DND-41 (cell line): ENCODE data around the gene OVAAL.
A peak's percentile ranks its signal among the peaks of the same experiment; 100 is the strongest.

Source experiments
- ATAC-seq: fragments of 200-7000 bp; cut with Tn5 transposase; 3 replicates; pipeline ENCODE4 v1.9.1; 2021; ENCODE audit warnings: low read depth; ENCODE audit not compliant: insufficient read depth
- DNase-seq: peaks from one replicate; pipeline ENCODE4 v3.0.0-alpha.2; 2020
- H2AFZ ChIP-seq: 2 replicates; pipeline ENCODE4 v1.6.0; 2012; ENCODE audit warnings: low read depth, low read length
- H3K27ac ChIP-seq: 2 replicates; pipeline ENCODE4 v1.5.1; 2012; ENCODE audit warnings: low read length, inconsistent platforms
- H3K27me3 ChIP-seq: fragments of 200-600 bp; sonication (generic); 2 replicates; pipeline ENCODE4 v1.6.0; 2012; ENCODE audit warnings: low read length, mild to moderate bottlenecking, inconsistent platforms; ENCODE audit not compliant: insufficient read depth, poor library complexity
- H3K36me3 ChIP-seq: 2 replicates; pipeline ENCODE4 v1.5.1; 2012; ENCODE audit warnings: low read length, inconsistent platforms; ENCODE audit not compliant: insufficient read depth
- H3K4me1 ChIP-seq: 2 replicates; pipeline ENCODE4 v1.5.1; 2012; ENCODE audit warnings: mild to moderate bottlenecking, low read length; ENCODE audit not compliant: insufficient read depth
- H3K4me2 ChIP-seq: 2 replicates; pipeline ENCODE4 v1.6.0; 2012; ENCODE audit warnings: mild to moderate bottlenecking, moderate library complexity, low read length, inconsistent platforms; ENCODE audit not compliant: insufficient read depth
- H3K4me3 ChIP-seq, 2 experiments: fragments of 200-600 bp in 1 of 2; shearing (Covaris generic) in 1 of 2; 2 replicates each; pipeline ENCODE4 v1.5.1; 2012 to 2016; ENCODE audit warnings: inconsistent platforms in 2 of 2, low read length in 2 of 2, mild to moderate bottlenecking in 2 of 2, low read depth in 1 of 2, moderate library complexity in 1 of 2
- H3K79me2 ChIP-seq: 2 replicates; pipeline ENCODE4 v1.6.0; 2012; ENCODE audit warnings: low read length, inconsistent platforms; ENCODE audit not compliant: insufficient read depth
- H3K9ac ChIP-seq: 2 replicates; pipeline ENCODE4 v1.6.0; 2012; ENCODE audit warnings: low read depth, mild to moderate bottlenecking, inconsistent platforms, low read length, moderate library complexity
- H3K9me3 ChIP-seq: 2 replicates; pipeline ENCODE4 v1.5.1; 2012; ENCODE audit warnings: low read length, moderate library complexity, mild to moderate bottlenecking, inconsistent platforms; ENCODE audit not compliant: insufficient read depth, severe bottlenecking
- H4K20me1 ChIP-seq: 2 replicates; pipeline ENCODE4 v1.6.0; 2012; ENCODE audit warnings: low read length; ENCODE audit not compliant: insufficient read depth
- CTCF ChIP-seq: IDR thresholded peaks from 2 replicates; pipeline ENCODE4 v1.5.1; 2012; ENCODE audit warnings: borderline replicate concordance, low read length, moderate library complexity, mild to moderate bottlenecking; ENCODE audit not compliant: poor library complexity, severe bottlenecking; ENCODE audit errors: extremely low read depth
- EZH2 ChIP-seq: IDR thresholded peaks from 3 replicates; pipeline ENCODE4 v1.6.1; 2012; ENCODE audit warnings: borderline replicate concordance, low read depth, mild to moderate bottlenecking, moderate library complexity, low read length, inconsistent platforms; ENCODE audit not compliant: severe bottlenecking

OVAAL gene

GRCh38 chr1:180581635-180582039, 22.9 kb downstream of the OVAAL start:
- TF ChIP-seq CTCF (no peak), EZH2 (no peak)
- Histone ChIP-seq H3K79me2 (no peaks in the 10 kb centered on the region), H3K4me1 (peaks cover 24% of the 10 kb centered on the region), H3K4me3 (no peak overlapping the region), H4K20me1 (no peaks in the 10 kb centered on the region), H3K27me3 (no peaks in the 10 kb centered on the region), H3K9me3 (no peaks in the 10 kb centered on the region), H2AFZ (no peak overlapping the region), H3K36me3 (no peaks in the 10 kb centered on the region), H3K27ac (no peak overlapping the region), H3K4me2 (no peak overlapping the region), H3K9ac (no peak overlapping the region)
- DNase-seq, result no peak
- ATAC-seq, result no peak

GRCh38 chr1:180584869-180585268, 26.1 kb downstream of the OVAAL start:
- Histone ChIP-seq H3K36me3 (no peaks in the 10 kb centered on the region), H3K9ac (peak overlapping the region; percentile 25; the same call in 1 of the 2 replicates), H3K9me3 (peaks cover 6% of the 10 kb centered on the region), H3K79me2 (no peaks in the 10 kb centered on the region), H4K20me1 (no peaks in the 10 kb centered on the region), H2AFZ (peak overlapping the region; percentile 33; the same call in 1 of the 2 replicates), H3K4me2 (peak overlapping the region; percentile 53), H3K4me3 (peak overlapping the region in 1 of 2 experiments; percentile 33; a peak in 2 of 4 replicates), H3K4me1 (peaks cover 30% of the 10 kb centered on the region), H3K27me3 (no peaks in the 10 kb centered on the region), H3K27ac (peak overlapping the region; percentile 72)
- TF ChIP-seq EZH2, result no peak
- TF ChIP-seq CTCF, result no peak
- peak; percentile 3; the same call in 2 of the 3 replicates for ATAC-seq
- no peak for DNase-seq

GRCh38 chr1:180585994-180586359, 27.2 kb downstream of the OVAAL start:
- Histone ChIP-seq H3K4me2 (peak overlapping the region; percentile 53), H3K4me3 (0 out of 4 replicates have a peak overlapping the region, but pooled peaks of 1 of the 2 experiments have one; percentile 33), H3K9me3 (peaks cover 6% of the 10 kb centered on the region), H2AFZ (peak overlapping the region; percentile 65; the same call in 1 of the 2 replicates), H3K27ac (peak overlapping the region; percentile 72), H3K4me1 (peaks cover 30% of the 10 kb centered on the region), H3K79me2 (no peaks in the 10 kb centered on the region), H3K36me3 (no peaks in the 10 kb centered on the region), H3K9ac (peak overlapping the region; percentile 25), H4K20me1 (no peaks in the 10 kb centered on the region), H3K27me3 (no peaks in the 10 kb centered on the region)
- TF ChIP-seq CTCF (no peak), EZH2 (no peak)
- ATAC-seq (peak; percentile 21), DNase-seq (peak; percentile 17)

GRCh38 chr1:180586671-180587155, 27.9 kb downstream of the OVAAL start:
- DNase-seq (peak; percentile 12), ATAC-seq (no peak)
- no peaks in the 10 kb centered on the region for H3K27me3 ChIP-seq
- no peaks in the 10 kb centered on the region for H4K20me1 ChIP-seq
- peak overlapping the region; percentile 2; the same call in 1 of the 2 replicates for H3K27ac ChIP-seq
- no peak overlapping the region for H3K9ac ChIP-seq
- H2AFZ ChIP-seq, result 0 out of 2 replicates have a peak overlapping the region, but pooled peaks have one; percentile 1
- H3K36me3 ChIP-seq, result no peaks in the 10 kb centered on the region
- H3K9me3 ChIP-seq, result peaks cover 6% of the 10 kb centered on the region
- no peak overlapping the region for H3K4me2 ChIP-seq
- no peaks in the 10 kb centered on the region for H3K79me2 ChIP-seq
- H3K4me1 ChIP-seq, result peaks cover 30% of the 10 kb centered on the region
- TF ChIP-seq CTCF, result no peak
- no peak for TF ChIP-seq EZH2
- no peak overlapping the region for H3K4me3 ChIP-seq
